A549 (cell line): Measurements from ENCODE around the gene HAUS8. TPM values are rescaled to one million over a fixed set of nuclear protein-coding genes. Genes with fewer than 3 reads are reported as not detected.

ENCODE experiments used
- ATAC-seq, 2 experiments: fragments of 200-7000 bp in 1 of 2; fragments of >200 bp in 1 of 2; cut with Nextera tagmentation in 1 of 2; cut with Tn5 transposase in 1 of 2; 3 replicates each; pipeline versions ENCODE4 v1.8.0 to v1.9.1; 2018 to 2020; ENCODE audit warnings: mild to moderate bottlenecking in 1 of 2, moderate library complexity in 1 of 2
- CTCF ChIA-PET: fragments of 300-600 bp; sonication (Branson Sonifier 250); formaldehyde crosslinking; extraction: SDS; loops from one replicate; lab custom pipeline; 2021; ENCODE audit warnings: antibody characterized with exemption, inconsistent platforms; lab: Yijun Ruan, JAX
- POLR2A ChIA-PET: fragments of 350-600 bp; formaldehyde crosslinking; extraction: SDS; loops from one replicate; lab custom pipeline; 2021; ENCODE audit warnings: antibody characterized with exemption, inconsistent platforms; lab: Yijun Ruan, JAX
- DNase-seq, 2 experiments: peaks; one replicate each; pipeline versions ENCODE4 v3.0.0 to v3.0.0-alpha.2; 2011 to 2016; ENCODE audit warnings: low read depth in 1 of 2, low spot score in 1 of 2
- FAIRE-seq: peaks from 2 replicates; lab custom pipeline; 2011; peaks lifted over from hg19 to GRCh38; lab: Jason Lieb, UNC
- H3K27ac ChIP-seq, 2 experiments: fragments of >200 bp; sonication (Bioruptor Twin); formaldehyde crosslinking; 3 replicates each; pipeline ENCODE4 v1.5.1; 2016 to 2017
- H3K4me1 ChIP-seq: fragments of >200 bp; sonication (Bioruptor Twin); formaldehyde crosslinking; 3 replicates; pipeline ENCODE4 v1.6.1; 2016
- H3K4me2 ChIP-seq: fragments of >200 bp; sonication (Bioruptor Twin); formaldehyde crosslinking; 3 replicates; pipeline ENCODE4 v1.6.1; 2016
- H3K4me3 ChIP-seq: fragments of >200 bp; sonication (Bioruptor Twin); formaldehyde crosslinking; 3 replicates; pipeline ENCODE4 v1.5.1; 2016
- H3K9me3 ChIP-seq: fragments of >200 bp; sonication (Bioruptor Twin); formaldehyde crosslinking; 3 replicates; pipeline ENCODE4 v1.6.1; 2016
- ATOH8 ChIP-seq: fragments of 250-450 bp; sonication (Bioruptor Pico); IDR thresholded peaks from 2 replicates; pipeline ENCODE4 v1.5.0; 2020; ENCODE audit warnings: low read depth, mild to moderate bottlenecking, moderate library complexity
- BCL3 ChIP-seq: fragments of >200 bp; sonication (Bioruptor Twin); formaldehyde crosslinking; IDR thresholded peaks from 3 replicates; pipeline ENCODE4 v1.6.1; 2016
- BHLHE40 ChIP-seq: IDR thresholded peaks from 2 replicates; pipeline ENCODE4 v1.6.1; 2012; ENCODE audit warnings: low read depth, low read length, inconsistent platforms
- CBX2 ChIP-seq: fragments of 200-600 bp; sonication (generic); IDR thresholded peaks from 2 replicates; pipeline ENCODE4 v1.6.1; 2016; ENCODE audit warnings: low read depth, mild to moderate bottlenecking, borderline replicate concordance
- CBX8 ChIP-seq: fragments of 200-600 bp; sonication (generic); IDR thresholded peaks from 2 replicates; pipeline ENCODE4 v1.6.1; 2016
- CEBPB ChIP-seq, 2 experiments: fragments of >200 bp in 1 of 2; sonication (Bioruptor Twin) in 1 of 2; formaldehyde crosslinking in 1 of 2; IDR thresholded peaks; 2 replicates each; pipeline ENCODE4 v1.6.1; 2012 to 2016
- CHD2 ChIP-seq: fragments of 150-350 bp; IDR thresholded peaks from 2 replicates; pipeline ENCODE4 v1.6.1; 2014; ENCODE audit warnings: low read length; ENCODE audit not compliant: partially characterized antibody
- EHF ChIP-seq: fragments of 250-450 bp; sonication (Bioruptor Pico); IDR thresholded peaks from 2 replicates; pipeline ENCODE4 v1.5.0; 2020; ENCODE audit warnings: mild to moderate bottlenecking
- FOSL2 ChIP-seq, 2 experiments: fragments of 450-650 bp in 1 of 2; fragments of >200 bp in 1 of 2; sonication (Bioruptor Twin) in 1 of 2; formaldehyde crosslinking; IDR thresholded peaks; 2 replicates each; pipeline versions ENCODE4 v1.5.0 to v1.6.1; 2016 to 2020; ENCODE audit warnings: mild to moderate bottlenecking in 1 of 2, moderate library complexity in 1 of 2
- FOXS1 ChIP-seq: fragments of 250-450 bp; sonication (Bioruptor Pico); IDR thresholded peaks from 2 replicates; pipeline ENCODE4 v1.5.0; 2020; ENCODE audit warnings: mild to moderate bottlenecking, moderate library complexity
- HDAC2 ChIP-seq: fragments of 200-600 bp; sonication (generic); IDR thresholded peaks from 2 replicates; pipeline ENCODE4 v1.6.1; 2016
- HES2 ChIP-seq: fragments of >200 bp; sonication (Bioruptor Twin); formaldehyde crosslinking; IDR thresholded peaks from 2 replicates; pipeline ENCODE4 v1.6.1; 2016
- HEYL ChIP-seq: fragments of 250-450 bp; sonication (Bioruptor Pico); IDR thresholded peaks from 2 replicates; pipeline ENCODE4 v1.8.0; 2021; ENCODE audit warnings: mild to moderate bottlenecking, moderate library complexity
- HOXB5 ChIP-seq: fragments of 250-450 bp; sonication (Bioruptor Pico); IDR thresholded peaks from 2 replicates; pipeline ENCODE4 v1.5.0; 2020; ENCODE audit warnings: mild to moderate bottlenecking, moderate library complexity
- JUN ChIP-seq, 2 experiments: fragments of >200 bp; sonication (Bioruptor Twin); formaldehyde crosslinking; IDR thresholded peaks; 2 replicates in 1 of 2; 3 replicates in 1 of 2; pipeline ENCODE4 v1.6.1; 2016 to 2017
- KDM1A ChIP-seq: fragments of 200-600 bp; sonication (generic); IDR thresholded peaks from 2 replicates; pipeline ENCODE4 v1.6.1; 2016; ENCODE audit warnings: low read depth, mild to moderate bottlenecking
- MYC ChIP-seq: IDR thresholded peaks from 2 replicates; pipeline ENCODE4 v1.6.1; 2012; ENCODE audit warnings: mild to moderate bottlenecking, inconsistent platforms, low read length, improper control_type of control experiment, borderline replicate concordance
- PBX3 ChIP-seq: IDR thresholded peaks from 2 replicates; pipeline ENCODE4 v1.6.1; 2012
- POLR2A ChIP-seq: IDR thresholded peaks from 2 replicates; pipeline ENCODE4 v1.6.1; 2012; ENCODE audit warnings: mild to moderate bottlenecking, low read length
- POLR2AphosphoS2 ChIP-seq: conservative IDR thresholded peaks from 2 replicates; pipeline ENCODE4 v1.6.1; 2012; ENCODE audit warnings: low read length, improper control_type of control experiment, inconsistent platforms
- RAD21 ChIP-seq, 2 experiments: fragments of >200 bp in 1 of 2; sonication (Bioruptor Twin) in 1 of 2; formaldehyde crosslinking in 1 of 2; IDR thresholded peaks in 1 of 2; conservative IDR thresholded peaks in 1 of 2; 2 replicates in 1 of 2; 3 replicates in 1 of 2; pipeline ENCODE4 v1.6.1; 2012 to 2018; ENCODE audit warnings: inconsistent platforms in 1 of 2
- RARB ChIP-seq: fragments of 250-450 bp; sonication (Bioruptor Pico); IDR thresholded peaks from 2 replicates; pipeline ENCODE4 v1.8.0; 2021; ENCODE audit warnings: mild to moderate bottlenecking, moderate library complexity
- RCOR1 ChIP-seq: fragments of 150-350 bp; IDR thresholded peaks from 2 replicates; pipeline ENCODE4 v1.6.1; 2014; ENCODE audit warnings: antibody characterized with exemption, low read length, low read depth
- RFX5 ChIP-seq: fragments of 450-650 bp; IDR thresholded peaks from 2 replicates; pipeline ENCODE4 v1.7.1; 2014; ENCODE audit warnings: antibody characterized with exemption, mild to moderate bottlenecking, moderate library complexity
- SREBF2 ChIP-seq: fragments of 450-650 bp; IDR thresholded peaks from 2 replicates; pipeline ENCODE4 v1.6.1; 2014; ENCODE audit warnings: mild to moderate bottlenecking, moderate library complexity
- TP53 ChIP-seq: fragments of 250-450 bp; sonication (Bioruptor Pico); IDR thresholded peaks from 2 replicates; pipeline ENCODE4 v1.5.0; 2021; ENCODE audit warnings: mild to moderate bottlenecking, moderate library complexity
- USF2 ChIP-seq: fragments of 450-650 bp; IDR thresholded peaks from 2 replicates; pipeline ENCODE4 v1.6.1; 2014; ENCODE audit warnings: antibody characterized with exemption
- WGBS: methylation state at CpG from one replicate; pipeline ENCODE4 v1.1.6; 2017; ENCODE audit errors: missing lambda C conversion rate; 5-methylcytosine and 5-hydroxymethylcytosine counted together
- polyA plus RNA-seq, 4 experiments: library from polyadenylated mRNA; depleted of rRNA in 3 of 4; stranded (reverse); fragments of >200 nt; fragmentation: RNase III in 1 of 4; extraction: RNeasy Plus Mini Kit Qiagen cat#74134 plus additional on column Dnase treatment in 1 of 4; gene quantifications; 2 replicates in 3 of 4; 3 replicates in 1 of 4; pipeline ENCODE4 v1.2.3, GENCODE V29; 2011 to 2017

HAUS8 gene
- polyA plus RNA-seq, 2 of the 4 experiments (the other 2 are of a cell fraction) = 15.1 to 16.2 TPM

GRCh38 chr19:17110599-17110966 is 35.3 kb upstream of the HAUS8 start (continued):
- TF ChIP-seq PBX3 = no peak
- no peak for TF ChIP-seq TP53 (CRISPR knock-in tag)
- TF ChIP-seq FOSL2 (IDR thresholded peaks at IDR 0.05) = no peak
- TF ChIP-seq FOSL2 (CRISPR knock-in tag; IDR thresholded peaks at IDR 0.05) = no peak
- TF ChIP-seq EHF (CRISPR knock-in tag) = no peak
- no peak for TF ChIP-seq BHLHE40
- TF ChIP-seq POLR2AphosphoS2 = no peak
- TF ChIP-seq CEBPB (IDR thresholded peaks at IDR 0.05) = no peak
- TF ChIP-seq HEYL = no peak
- TF ChIP-seq POLR2A = no peak
- TF ChIP-seq JUN (IDR thresholded peaks at IDR 0.05) = no peak
- TF ChIP-seq RFX5 = no peak

GRCh38 chr19:17109962-17110598 is 34.8 kb upstream of the HAUS8 start:
- Histone ChIP-seq H3K4me2 (no peak overlapping the region), H3K4me3 (no peak overlapping the region), H3K9me3 (no peaks in the 10 kb centered on the region), H3K4me1 (peaks cover 24% of the 10 kb centered on the region), H3K27ac (0 out of 6 replicates have a peak overlapping the region, but pooled peaks of 1 of the 2 experiments have one; percentile 29)
- TF ChIP-seq CBX2 (no peak), RAD21 (conservative IDR thresholded peaks at IDR 0.05 in 1 of 2, IDR thresholded peaks at IDR 0.05 in 1 of 2) (no peak), FOXS1 (CRISPR knock-in tag) (no peak), RCOR1 (no peak)
- ATAC-seq (no peak), DNase-seq (no peak), FAIRE-seq (no peak)
- 93% methylated on average over 16 of the region's 26 CpGs for WGBS
- ChIA-PET CTCF (interaction anchor here (0.5 to 1.2 kb wide), 3 partner anchors 16 to 61 kb away, joined by 3 read pairs; no protein-coding TSS in a partner anchor), POLR2A (no interaction called here)

- Histone ChIP-seq H3K4me3 (no peak overlapping the region), H3K4me2 (no peak overlapping the region), H3K27ac (0 out of 6 replicates have a peak overlapping the region, but pooled peaks have one; percentile 11 to 29), H3K9me3 (no peaks in the 10 kb centered on the region)
- ChIA-PET POLR2A (no interaction called here), CTCF (interaction anchor here (1.2 kb wide), 1 partner anchor 40 kb away, joined by 3 read pairs; no protein-coding TSS in a partner anchor)
- no peak for ATAC-seq
- no peak for FAIRE-seq
- 95% methylated on average over 9 of the region's 9 CpGs for WGBS
- no peak for TF ChIP-seq MYC
- peak; percentile 64; the same call in 1 of the 2 replicates for TF ChIP-seq KDM1A
- TF ChIP-seq, all 56 proteins: peak for 1
- peaks cover 24% of the 10 kb centered on the region for H3K4me1 ChIP-seq
- no peak for DNase-seq
Observed at GRCh38 chr19:17109300-17109699, 34.0 kb upstream of the HAUS8 start.

- CTCF ChIA-PET = interaction anchor here (0.6 kb wide), 1 partner anchor 699 kb away, joined by 3 read pairs; no protein-coding TSS in a partner anchor
- H3K4me1 ChIP-seq = peaks cover 24% of the 10 kb centered on the region
- ATAC-seq (no peak), DNase-seq (no peak), FAIRE-seq (no peak)
- no peak overlapping the region for H3K4me3 ChIP-seq
- peak overlapping the region; percentile 76 for H3K4me2 ChIP-seq
- no peaks in the 10 kb centered on the region for H3K9me3 ChIP-seq
- 57% methylated on average over 4 of the region's 4 CpGs for WGBS
- POLR2A ChIA-PET = no interaction called here
- TF ChIP-seq USF2 (no peak), HOXB5 (no peak), BCL3 (no peak), HES2 (no peak), CHD2 (no peak), KDM1A (no peak), HDAC2 (no peak), SREBF2 (no peak), RARB (CRISPR knock-in tag) (no peak), CBX8 (no peak), HEYL (no peak), FOSL2 (IDR thresholded peaks at IDR 0.05) (no peak), FOSL2 (CRISPR knock-in tag; IDR thresholded peaks at IDR 0.05) (no peak), ATOH8 (CRISPR knock-in tag) (no peak)
- peak overlapping the region; percentile 80 to 96 for H3K27ac ChIP-seq
Observed at GRCh38 chr19:17108453-17108784, 33.2 kb upstream of the HAUS8 start.
